HG03135 (cell line): ENCODE measurements around the gene BRD1.
"Not testable (repeated sequence)": the region's sequence is repeated elsewhere in the genome, so short reads cannot be mapped to it uniquely, and the experiment has no call there.

ENCODE experiments used
- ATAC-seq: cut with Tn5 transposase; IDR thresholded peaks from one replicate; pipeline ENCODE4 v1.9.1; 2021; ENCODE audit warnings: mild to moderate bottlenecking, moderate library complexity; ENCODE audit not compliant: unreplicated experiment

Gene BRD1

DNA sequence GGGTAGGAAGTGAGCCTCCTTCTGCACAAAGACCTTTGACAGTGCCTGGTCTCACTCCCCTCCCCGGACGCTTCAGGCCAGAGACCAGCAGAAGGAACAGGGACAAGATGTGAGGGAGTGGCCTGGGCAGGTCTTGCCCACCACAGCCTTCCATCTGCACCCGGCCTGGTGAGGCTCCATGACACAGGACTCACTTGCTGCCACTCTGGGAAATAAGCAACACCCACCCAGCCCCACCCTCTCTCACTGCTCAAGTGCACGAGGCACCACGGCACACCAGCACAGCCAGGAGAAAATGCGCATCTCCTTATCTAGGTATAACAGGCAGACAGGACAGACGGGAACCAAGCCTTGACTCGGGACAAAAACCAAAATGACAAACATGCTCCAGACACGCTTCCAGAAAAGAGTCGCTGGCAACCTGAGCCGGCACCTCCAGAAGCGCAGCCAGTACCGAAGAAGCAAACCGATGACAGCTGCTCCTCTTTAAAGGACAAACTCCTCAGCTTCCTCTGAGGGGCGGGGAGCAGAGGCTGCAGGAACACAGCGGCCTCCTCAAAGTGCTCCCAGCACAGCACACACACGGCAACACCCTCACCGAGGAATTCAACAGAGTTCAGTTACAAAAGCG is 41.7 kb downstream of the BRD1 start:
- ATAC-seq = no peak

DNA sequence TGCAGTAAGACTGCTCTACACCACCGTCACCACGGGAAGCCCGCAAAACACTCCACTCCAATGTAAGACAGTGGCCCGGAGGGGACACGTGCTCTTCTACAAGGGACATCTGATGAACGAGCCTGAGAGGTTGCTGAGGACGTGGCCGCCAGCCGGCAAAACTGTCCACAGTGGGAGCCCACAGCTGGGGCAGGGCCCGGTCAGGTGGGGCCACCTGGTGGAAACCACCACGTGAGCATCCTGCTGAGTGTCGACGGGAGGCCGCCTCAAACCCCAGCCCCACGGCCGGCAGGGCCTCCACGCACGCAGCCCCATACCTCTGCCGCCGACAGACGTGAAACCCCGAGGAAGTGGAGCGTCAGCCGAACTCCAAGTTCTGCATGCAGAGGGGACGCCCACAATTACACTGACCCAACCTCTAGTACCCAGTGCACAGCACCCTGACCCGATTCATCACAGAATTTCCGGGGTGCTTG is 42.6 kb downstream of the BRD1 start:
- ATAC-seq = no peak

- ATAC-seq = no peak
These were observed 43.1 kb downstream of the BRD1 start for GRCh38 chr22:49784630-49784971.

DNA sequence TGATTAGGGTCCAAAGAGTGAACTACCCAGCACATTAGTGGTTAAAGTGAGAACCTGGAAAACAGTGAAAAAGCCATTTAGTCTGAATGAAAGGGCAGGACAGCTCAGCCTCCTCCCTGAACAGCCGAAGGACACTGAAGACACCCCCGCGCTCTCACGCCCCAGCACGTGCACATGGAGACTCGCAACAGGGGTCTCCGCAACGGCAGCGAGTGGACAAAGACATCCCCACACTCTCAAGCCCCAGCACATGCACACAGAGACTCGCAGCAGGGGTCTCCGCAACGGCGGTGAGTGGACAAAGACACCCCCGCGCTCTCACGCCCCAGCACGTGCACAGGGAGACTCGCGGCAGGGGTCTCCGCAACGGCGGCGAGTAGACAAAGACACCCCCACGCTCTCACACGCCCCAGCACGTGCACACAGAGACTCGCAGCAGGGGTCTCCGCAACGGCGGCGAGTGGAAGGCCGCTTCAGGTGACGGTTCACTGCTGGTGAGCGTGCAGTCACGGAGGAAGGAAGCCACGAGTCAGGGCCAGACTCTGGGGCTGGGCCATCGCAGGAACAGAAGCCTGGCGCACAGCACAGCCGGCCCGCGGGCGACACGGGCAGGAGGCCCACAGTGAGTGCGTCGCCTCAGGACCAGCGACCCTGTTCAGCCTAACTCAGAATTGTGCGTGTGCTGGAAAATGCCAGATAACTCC is 43.6 kb downstream of the BRD1 start:
- ATAC-seq = no peak

GRCh38 chr22:49783036-49783746 is 44.5 kb downstream of the BRD1 start:
- no peak for ATAC-seq

GRCh38 chr22:49781886-49782285 is 45.8 kb downstream of the BRD1 start:
- not testable (repeated sequence) for ATAC-seq

DNA sequence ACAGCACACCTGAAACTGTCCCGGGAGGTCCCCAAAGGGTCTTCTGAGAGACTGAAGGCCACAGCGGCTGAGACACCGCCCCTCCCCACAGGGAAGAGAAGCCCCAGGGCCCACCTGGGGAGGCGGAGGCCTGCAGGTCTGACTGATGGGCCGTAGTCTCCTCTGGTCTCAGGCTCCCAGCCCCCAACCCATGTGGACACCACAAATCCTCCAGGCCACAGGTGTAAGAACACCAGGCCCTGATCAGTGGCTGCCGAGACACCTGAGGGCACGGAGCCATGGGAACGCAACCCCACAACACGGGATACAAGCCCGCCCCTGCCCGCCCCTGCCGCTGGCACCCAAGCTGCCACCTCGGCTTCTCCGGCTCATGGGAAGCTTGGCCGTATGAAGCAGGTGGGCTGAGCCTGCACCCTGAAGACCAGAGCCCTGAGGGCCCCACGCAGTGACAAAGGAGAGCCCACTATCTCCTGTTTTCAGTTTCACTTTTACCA is 46.3 kb downstream of the BRD1 start:
- ATAC-seq = no peak

- no peak for ATAC-seq
These were observed 46.9 kb downstream of the BRD1 start for GRCh38 chr22:49780698-49781288.

DNA sequence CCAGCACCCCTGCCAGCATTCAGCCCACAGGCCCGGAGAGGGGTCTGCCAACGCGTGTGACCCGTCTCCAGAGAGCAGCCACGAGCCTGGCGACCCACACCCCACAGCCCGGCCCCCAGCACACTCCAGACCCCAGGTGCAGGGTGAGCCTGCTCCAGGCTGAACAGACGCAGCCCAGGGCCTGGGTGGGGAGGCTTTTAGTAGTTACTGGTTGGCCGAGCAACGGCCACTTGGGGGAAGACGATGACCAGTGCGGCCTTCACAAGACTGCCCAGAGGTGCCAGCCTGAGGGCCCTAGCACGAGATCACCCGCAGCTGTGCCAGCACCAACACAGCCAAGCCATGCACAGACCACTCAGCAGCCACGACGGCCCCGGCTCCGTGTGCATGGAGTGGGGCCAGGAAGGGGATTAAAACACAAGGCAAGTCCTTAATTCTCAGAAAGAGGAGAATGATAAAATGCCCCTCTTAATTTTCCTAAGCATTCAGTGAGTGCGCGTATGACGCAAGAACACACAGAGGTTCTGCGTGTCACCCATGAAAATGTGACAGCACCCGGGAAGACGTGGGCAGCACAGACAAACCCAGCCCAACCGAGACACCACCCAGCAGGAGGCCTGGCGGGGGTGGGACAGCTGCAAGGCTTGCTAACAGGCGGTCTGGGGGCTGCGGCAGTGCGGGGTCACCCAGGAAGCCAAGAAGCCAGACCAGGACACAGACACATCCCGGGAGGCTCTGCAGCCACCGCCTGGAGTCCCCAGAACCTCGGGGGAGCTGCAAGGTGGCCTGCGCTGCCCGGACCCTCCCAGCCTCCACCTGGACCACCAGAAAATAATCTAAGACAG is 47.6 kb downstream of the BRD1 start:
- no peak for ATAC-seq

GRCh38 chr22:49779211-49779610 is 48.5 kb downstream of the BRD1 start:
- no peak for ATAC-seq

- no peak for ATAC-seq
These were observed 50.0 kb downstream of the BRD1 start for GRCh38 chr22:49777569-49778249.

DNA sequence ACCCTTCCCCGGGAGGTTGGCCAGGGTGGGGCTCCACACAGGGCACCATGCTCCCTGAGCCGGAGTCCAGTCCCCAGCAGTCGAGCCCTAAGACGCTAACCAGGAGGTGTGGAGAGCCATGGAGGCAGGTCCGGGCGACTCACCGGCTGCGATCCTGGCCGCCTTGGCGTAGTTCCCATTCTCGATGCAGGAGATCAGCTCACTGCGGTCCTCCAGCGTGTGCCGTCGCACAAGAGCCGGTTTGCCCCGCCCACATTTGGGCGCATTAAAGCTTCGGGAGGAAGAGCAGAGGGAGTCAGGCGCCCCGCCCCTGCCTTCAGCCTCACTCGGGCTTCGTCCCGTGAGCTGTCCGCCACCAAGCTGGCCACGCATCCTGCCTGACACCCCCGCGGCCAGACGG is 50.8 kb downstream of the BRD1 start:
- no peak for ATAC-seq

- ATAC-seq = no peak
These were observed 51.7 kb downstream of the BRD1 start for GRCh38 chr22:49775867-49776511.

DNA sequence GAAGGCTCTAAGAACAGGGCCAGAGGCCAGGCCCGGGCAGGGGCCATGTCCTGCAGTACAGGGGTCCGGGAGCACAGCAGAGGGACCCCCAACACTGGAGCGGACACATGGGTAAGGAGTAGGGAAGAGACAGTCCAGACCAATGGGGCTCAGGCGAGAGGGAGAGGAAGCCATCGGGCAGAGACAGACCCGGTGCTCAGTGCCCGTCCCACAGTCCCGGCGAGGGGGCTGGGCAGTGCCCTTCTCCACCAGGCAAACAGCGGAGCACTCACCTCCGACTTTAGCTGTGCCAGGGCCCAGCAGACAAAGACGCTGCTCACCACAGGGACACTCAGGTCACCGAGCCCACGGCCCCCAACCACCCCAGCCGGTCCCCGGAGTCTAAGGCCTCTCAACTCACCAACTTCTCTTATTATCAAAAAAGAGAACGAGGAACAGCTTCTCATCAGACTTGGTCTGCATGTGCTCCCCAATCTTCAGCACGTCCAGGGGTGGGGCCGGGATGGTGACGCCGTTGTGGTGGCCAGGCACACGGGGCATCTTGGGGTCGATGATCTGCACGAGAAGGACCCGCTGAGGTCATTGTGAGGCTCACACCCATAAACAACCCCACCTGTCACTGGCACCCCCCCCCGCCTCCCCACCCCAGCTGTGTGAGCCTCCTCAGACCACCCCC is 52.3 kb downstream of the BRD1 start:
- ATAC-seq = no peak

GRCh38 chr22:49774499-49775151 is 53.0 kb downstream of the BRD1 start:
- no peak for ATAC-seq

GRCh38 chr22:49774046-49774445 is 53.6 kb downstream of the BRD1 start:
- no peak for ATAC-seq

- no peak for ATAC-seq
These were observed 54.1 kb downstream of the BRD1 start for GRCh38 chr22:49773531-49773930.

GRCh38 chr22:49772692-49773091 is 55.0 kb downstream of the BRD1 start:
- no peak for ATAC-seq
